ENCODE measurements around the gene YOD1.

Gene YOD1

GRCh38 chr1:207006914-207007313 lies 44.1 kb downstream of the YOD1 start:
- DNase-seq (ENCODE audit: low read depth) = no peak

DNA sequence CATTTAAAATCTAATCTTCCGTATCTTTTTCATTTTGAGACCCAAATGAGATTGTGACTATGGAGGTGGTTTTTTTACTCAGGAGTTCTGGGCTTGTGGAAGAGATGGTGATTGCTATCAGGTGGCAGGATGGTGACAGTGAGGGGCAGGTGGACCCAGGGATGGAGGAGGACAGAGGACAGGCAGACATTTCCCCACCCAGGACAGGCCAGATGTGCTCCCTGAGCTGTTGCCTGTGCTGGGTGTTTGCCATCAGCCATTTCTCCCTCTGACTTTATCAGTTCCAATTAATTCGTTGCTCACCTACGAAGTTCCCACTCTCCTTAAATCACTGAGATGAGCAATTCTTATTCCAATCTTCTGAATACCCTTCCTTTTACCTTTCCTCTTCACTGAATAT lies 44.9 kb downstream of the YOD1 start:
- DNase-seq (ENCODE audit: low read depth) = no peak

DNA sequence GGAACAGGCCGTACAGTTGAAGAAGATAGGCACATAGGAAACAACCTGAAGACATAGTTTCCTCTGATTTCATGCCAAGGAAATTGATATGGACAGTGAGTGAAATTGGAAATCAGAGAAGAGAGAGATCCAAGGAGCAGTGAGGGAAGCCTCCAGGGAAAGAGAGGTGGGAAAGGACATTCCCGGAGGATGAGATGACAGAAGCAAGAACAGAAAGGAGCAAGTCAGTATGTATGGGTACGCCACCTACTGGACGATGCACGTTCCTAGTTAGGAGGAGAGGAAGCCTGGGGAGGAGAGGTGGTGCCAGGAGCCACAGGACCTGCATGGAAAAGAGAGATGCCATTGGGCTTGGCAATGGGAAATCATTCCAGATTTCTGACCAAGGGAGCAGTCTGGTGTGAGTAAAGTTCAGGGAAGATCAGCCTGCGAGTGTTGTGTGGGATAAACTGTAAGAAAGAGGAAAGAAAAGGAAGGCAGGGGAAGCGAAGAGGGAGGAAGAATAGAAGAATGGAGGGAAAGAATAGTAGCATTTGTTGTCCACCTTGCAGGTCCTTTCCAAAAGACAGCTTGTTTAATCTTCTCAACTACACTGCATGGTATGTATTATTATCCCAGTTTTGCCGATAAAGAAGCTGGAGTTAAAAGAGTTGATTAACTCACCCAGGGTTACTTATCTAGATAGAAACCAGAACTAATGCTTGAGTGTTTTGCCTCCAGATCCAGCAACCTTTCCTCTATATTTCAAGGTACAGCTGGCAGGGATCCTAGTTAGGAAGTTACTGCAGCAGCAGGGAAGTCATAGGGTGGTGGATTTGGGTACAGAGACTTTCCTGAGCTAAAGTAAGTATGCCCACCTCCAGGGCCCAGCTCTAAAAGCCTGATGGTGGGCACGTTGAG lies 45.8 kb downstream of the YOD1 start:
- DNase-seq (ENCODE audit: low read depth) = peak; percentile 37

GRCh38 chr1:207003210-207003609 lies 47.8 kb downstream of the YOD1 start:
- DNase-seq (ENCODE audit: low read depth) = no peak

GRCh38 chr1:207002724-207003146 lies 48.3 kb downstream of the YOD1 start:
- DNase-seq (ENCODE audit: low read depth) = no peak

DNA sequence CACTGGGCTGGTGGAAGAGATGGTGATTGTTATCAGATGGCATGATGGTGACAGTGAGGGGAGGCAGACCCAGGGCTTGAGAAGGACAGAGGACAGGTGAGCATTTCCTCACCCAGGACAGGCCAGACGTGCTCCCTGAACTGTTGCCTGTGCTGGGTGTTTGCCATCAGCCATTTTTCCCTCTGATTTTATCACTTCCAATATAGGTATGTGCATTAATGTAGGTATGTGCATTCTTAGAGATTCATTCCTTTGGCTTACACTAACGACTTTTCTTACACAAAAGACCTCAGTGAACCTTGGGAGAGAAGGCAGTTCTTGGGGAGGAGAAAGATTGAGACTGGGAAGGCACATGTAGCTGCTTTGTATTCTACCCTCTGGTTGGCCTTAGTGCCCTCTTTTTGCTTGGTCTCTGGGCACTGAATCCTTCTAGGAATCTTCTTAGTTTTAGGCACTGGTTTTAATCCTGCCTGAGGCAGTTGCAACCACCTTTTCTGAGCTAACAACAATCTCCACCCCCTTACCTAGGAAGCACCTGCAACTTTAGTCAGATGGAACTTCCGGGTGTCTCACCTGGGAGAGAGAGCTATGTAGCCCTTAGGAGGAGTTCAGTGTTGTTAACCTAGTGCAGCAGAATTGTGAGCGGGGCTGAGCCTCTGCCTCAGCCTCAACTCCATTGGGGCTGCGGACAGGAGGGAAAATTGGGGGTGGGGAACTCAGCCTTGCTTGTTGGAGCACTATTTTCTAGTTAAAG lies 49.3 kb downstream of the YOD1 start:
- DNase-seq (ENCODE audit: low read depth) = no peak

DNA sequence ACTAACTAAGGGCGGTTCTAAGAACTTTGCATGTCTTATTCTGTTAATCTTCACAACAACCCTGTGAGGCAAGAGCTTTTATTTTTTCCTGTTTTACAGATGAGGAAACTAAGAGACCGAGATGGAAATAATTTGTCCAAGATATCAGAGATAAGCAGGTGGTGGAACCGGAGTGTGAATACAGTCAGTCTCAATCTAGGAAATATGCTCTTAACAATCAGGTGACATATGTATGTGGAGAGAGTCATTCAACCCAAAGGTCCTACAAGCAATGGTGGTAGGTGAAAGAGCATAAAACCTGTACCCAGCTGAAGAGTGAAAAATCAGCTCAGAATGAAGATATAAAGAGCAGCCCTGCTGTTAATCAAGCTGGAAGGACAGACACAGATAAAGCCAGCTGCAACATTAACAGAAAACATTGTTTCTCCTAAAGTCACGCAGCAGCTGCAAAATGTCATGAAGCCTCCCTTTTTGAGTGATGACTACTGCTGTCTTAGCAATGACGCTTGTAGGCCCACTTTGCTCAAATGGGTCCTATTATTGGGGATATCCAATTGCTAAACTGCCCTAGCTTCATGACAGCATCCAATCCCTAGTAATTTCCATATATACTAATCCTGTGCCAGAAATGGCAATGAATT lies 50.2 kb downstream of the YOD1 start:
- DNase-seq (ENCODE audit: low read depth) = no peak

GRCh38 chr1:206998816-206999215 lies 52.2 kb downstream of the YOD1 start:
- no peak for DNase-seq (ENCODE audit: low read depth)
